GM12878 (cell line): Measurements from ENCODE around the gene PPP6R2. TPM values are rescaled to one million over a fixed set of nuclear protein-coding genes. Genes with fewer than 3 reads are reported as not detected.

Experiments
- ATAC-seq: fragments of 200-7000 bp; cut with Tn5 transposase; 3 replicates; pipeline ENCODE4 v1.9.1; 2020; ENCODE audit warnings: mild to moderate bottlenecking, moderate library complexity
- BruUV-seq: library from RNA; stranded (reverse); fragments of 400-500 nt; replicated peaks from 2 replicates; lab custom pipeline; 2021; lab: Mats Ljungman, UMichigan
- CTCF ChIA-PET: fragments of 300-600 bp; sonication (Branson Sonifier 250); formaldehyde crosslinking; extraction: SDS; loops from one replicate; lab custom pipeline; 2021; ENCODE audit warnings: inconsistent platforms; lab: Yijun Ruan, JAX
- POLR2A ChIA-PET: fragments of 350-600 bp; formaldehyde crosslinking; extraction: SDS; loops from one replicate; lab custom pipeline; 2021; ENCODE audit warnings: inconsistent platforms; lab: Charles Lee
- RAD21 ChIA-PET: fragments of 300-600 bp; sonication (Branson Sonifier 250); formaldehyde crosslinking; loops from one replicate; lab custom pipeline; 2023; ENCODE audit warnings: antibody characterized with exemption; ENCODE audit not compliant: unreplicated experiment; lab: Charles Lee
- SMC1A ChIA-PET: fragments of 300-600 bp; sonication (Branson Sonifier 250); formaldehyde crosslinking; loops from one replicate; lab custom pipeline; 2023; ENCODE audit not compliant: unreplicated experiment, uncharacterized antibody; lab: Charles Lee
- DNase-seq: peaks from one replicate; pipeline ENCODE4 v3.0.0-alpha.2; 2011; ENCODE audit warnings: low read depth, low spot score
- FAIRE-seq: peaks from 3 replicates; lab custom pipeline; 2011; peaks lifted over from hg19 to GRCh38; lab: Jason Lieb, UNC
- H2AFZ ChIP-seq: 2 replicates; pipeline ENCODE4 v1.6.0; 2011; ENCODE audit warnings: low read depth, low read length, control low read depth; ENCODE audit not compliant: control insufficient read depth
- H3K27ac ChIP-seq: 2 replicates; pipeline ENCODE4 v1.5.1; 2011; ENCODE audit warnings: control low read depth; ENCODE audit not compliant: control insufficient read depth, insufficient read depth
- H3K27me3 ChIP-seq, 2 experiments: replicated peaks in 1 of 2; 2 replicates each; pipeline versions ENCODE4 v1.6.0 to v1.6.1; 2011; ENCODE audit warnings: low read length in 1 of 2; ENCODE audit not compliant: control insufficient read depth in 2 of 2, insufficient read depth in 2 of 2
- H3K36me3 ChIP-seq, 2 experiments: 2 replicates each; pipeline ENCODE4 v1.5.1; 2011; ENCODE audit warnings: low read length in 1 of 2; ENCODE audit not compliant: control insufficient read depth in 2 of 2, insufficient read depth in 2 of 2
- H3K4me1 ChIP-seq: 2 replicates; pipeline ENCODE4 v1.6.1; 2011; ENCODE audit warnings: mild to moderate bottlenecking, low read length, moderate library complexity, mixed read lengths; ENCODE audit not compliant: control insufficient read depth, insufficient read depth
- H3K4me2 ChIP-seq: 2 replicates; pipeline ENCODE4 v1.6.0; 2011; ENCODE audit warnings: control low read depth; ENCODE audit not compliant: control insufficient read depth, insufficient read depth
- H3K4me3 ChIP-seq: fragments of 200-600 bp; sonication (generic); 2 replicates; pipeline ENCODE4 v1.5.1; 2016
- H3K79me2 ChIP-seq: 2 replicates; pipeline ENCODE4 v1.6.0; 2011; ENCODE audit warnings: low read length; ENCODE audit not compliant: control insufficient read depth, insufficient read depth
- H3K9ac ChIP-seq: 2 replicates; pipeline ENCODE4 v1.8.0; 2011; ENCODE audit warnings: low read length, control low read depth, mixed read lengths; ENCODE audit not compliant: control insufficient read depth, insufficient read depth
- H3K9me3 ChIP-seq: replicated peaks from 3 replicates; pipeline ENCODE4 v1.5.1; 2011; ENCODE audit warnings: mild to moderate bottlenecking, low read length; ENCODE audit not compliant: control insufficient read depth, insufficient read depth
- H4K20me1 ChIP-seq: 2 replicates; pipeline ENCODE4 v1.6.0; 2011; ENCODE audit not compliant: control insufficient read depth, insufficient read depth
- CHD4 ChIP-seq: fragments of 200-600 bp; sonication (generic); IDR thresholded peaks from 2 replicates; pipeline ENCODE4 v1.6.1; 2016; ENCODE audit warnings: mild to moderate bottlenecking
- ESRRA ChIP-seq: IDR thresholded peaks from 2 replicates; pipeline ENCODE4 v1.6.1; 2012; ENCODE audit warnings: mild to moderate bottlenecking, low read length, improper control_type of control experiment
- IKZF1 ChIP-seq: fragments of 450-650 bp; conservative IDR thresholded peaks from 2 replicates; pipeline ENCODE4 v1.6.1; 2017; ENCODE audit warnings: antibody characterized with exemption, mild to moderate bottlenecking
- IRF3 ChIP-seq: fragments of 450-650 bp; IDR thresholded peaks from 2 replicates; pipeline ENCODE4 v1.6.1; 2014; ENCODE audit warnings: mild to moderate bottlenecking
- NR2C2 ChIP-seq: IDR thresholded peaks from 2 replicates; pipeline ENCODE4 v1.6.1; 2011; ENCODE audit warnings: borderline replicate concordance, low read depth; ENCODE audit not compliant: control insufficient read depth, insufficient read length
- RFX5 ChIP-seq: IDR thresholded peaks from 2 replicates; pipeline ENCODE4 v1.6.1; 2011; ENCODE audit warnings: low read depth, low read length, improper control_type of control experiment
- SKIL ChIP-seq: fragments of 450-650 bp; IDR thresholded peaks from 2 replicates; pipeline ENCODE4 v1.6.1; 2017; ENCODE audit warnings: mild to moderate bottlenecking, low read depth, inconsistent platforms; ENCODE audit not compliant: poor library complexity, severe bottlenecking
- TCF7 ChIP-seq: IDR thresholded peaks from 2 replicates; pipeline ENCODE4 v1.6.1; 2014; ENCODE audit warnings: antibody characterized with exemption, borderline replicate concordance
- WGBS: methylation state at CpG from one replicate; pipeline ENCODE4 v1.1.6; 2016; ENCODE audit warnings: low lambda C conversion rate; ENCODE audit not compliant: insufficient replicate concordance, insufficient coverage; ENCODE audit errors: missing lambda C conversion rate; 5-methylcytosine and 5-hydroxymethylcytosine counted together
- in situ Hi-C: fragments of 300-500 bp; cut with MboI; formaldehyde crosslinking; loops from 9 replicates; pipeline ENCODE4 v1.14.3; 2018; ENCODE audit warnings: mixed read lengths
- intact Hi-C: fragments of 100-400 bp; cut with micrococcal nuclease; formaldehyde crosslinking; loops from one replicate; pipeline ENCODE4 v1.14.2; 2022; ENCODE audit not compliant: unreplicated experiment
- polyA plus RNA-seq, 11 experiments: library from polyadenylated mRNA; depleted of rRNA in 4 of 11; unstranded in 6 of 11; stranded (reverse) in 5 of 11; fragments of >200 nt; fragmentation: Nextera tagmentation in 4 of 11; fragmentation: Illumina TruSeq in 1 of 11; extraction: Ambion mirVana in 4 of 11; extraction: Trizol in 1 of 11; gene quantifications; 1 replicate in 1 of 11; 2 replicates in 10 of 11; pipeline versions ENCODE4 v1.2.1 to v1.2.3, GENCODE V29; 2011 to 2016; ENCODE audit warnings: inconsistent platforms in 2 of 11, missing spikeins in 2 of 11, low read depth in 1 of 11
- total RNA-seq, 4 experiments: library from RNA; depleted of rRNA in 3 of 4; stranded (reverse); fragments of >200 nt in 3 of 4; fragmentation: Illumina TruSeq in 1 of 4; extraction: Trizol in 1 of 4; gene quantifications; 2 replicates each; pipeline versions ENCODE4 v1.2.1 to v1.2.3, GENCODE V29; 2013 to 2021

PPP6R2 gene
- total and polyA plus RNA-seq, 10 of the 15 experiments (the other 5 are each of a cell fraction or from before 2014, with no cell fraction given), result 0.29 to 52.6 (median 25.4) TPM

- FAIRE-seq (no peak), ATAC-seq (no peak), DNase-seq (no peak)
- intact Hi-C loops (no loop called here), in situ Hi-C loops (no loop called here)
- RAD21 ChIA-PET, result no interaction called here
- no peak overlapping the region for H3K4me2 ChIP-seq
- H2AFZ ChIP-seq, result no peak overlapping the region
- no peak overlapping the region for H3K4me3 ChIP-seq
- no peaks in the 10 kb centered on the region for H4K20me1 ChIP-seq
- H3K36me3 ChIP-seq, result peaks cover 13 to 41% of the 10 kb centered on the region in 2 experiments
- BruUV-seq, result no TSS peak
- CTCF ChIA-PET, result no interaction called here
- H3K79me2 ChIP-seq, result peaks cover 34% of the 10 kb centered on the region
- peaks cover 35% of the 10 kb centered on the region for H3K4me1 ChIP-seq
- no peak overlapping the region for H3K9ac ChIP-seq
- POLR2A ChIA-PET, result no interaction called here
- no peaks in the 10 kb centered on the region for H3K27me3 ChIP-seq
- H3K27ac ChIP-seq, result no peak overlapping the region
- H3K9me3 ChIP-seq, result no peaks in the 10 kb centered on the region
- SMC1A ChIA-PET, result no interaction called here
- whole genome bisulfite sequencing, result 98% methylated on average over 17 of the region's 24 CpGs
- TF ChIP-seq TCF7, result no peak
- no peak for TF ChIP-seq ESRRA
- TF ChIP-seq NR2C2, result no peak
- TF ChIP-seq CHD4, result no peak
- no peak for TF ChIP-seq SKIL
- TF ChIP-seq IKZF1, result no peak
- TF ChIP-seq IRF3, result no peak
- no peak for TF ChIP-seq RFX5
- TF ChIP-seq, all 136 proteins: peak for 0
Observed at GRCh38 chr22:50467341-50467740, 124.2 kb downstream of the PPP6R2 start.
